Right renal cortex interstitium (tissue), 3 donors: ENCODE data around the gene CECR2. TPM values are rescaled to one million over a fixed set of nuclear protein-coding genes. Genes with fewer than 3 reads are reported as not detected.
A peak's percentile ranks its signal among the peaks of the same experiment; 100 is the strongest.
"Not testable (repeated sequence)": the region's sequence is repeated elsewhere in the genome, so short reads cannot be mapped to it uniquely, and the experiment has no call there.

Source experiments
- DNase-seq, 3 donors: peaks; one replicate each; pipeline ENCODE4 v3.0.0-alpha.2; 2013; ENCODE audit warnings: low read depth in 3 of 3, low spot score in 2 of 3
- polyA plus RNA-seq, 3 donors: library from polyadenylated mRNA; unstranded; fragments of 120-200 nt; gene quantifications; one replicate each; pipeline ENCODE4 v1.2.1, GENCODE V29; 2013; ENCODE audit not compliant: insufficient read length in 3 of 3

CECR2 gene
- polyA plus RNA-seq, 3 donors, result 10.5 to 10.9 (median 10.5) TPM

GRCh38 chr22:17493419-17493981 lies 124.2 kb downstream of the CECR2 start:
- no peak for DNase-seq

- no peak for DNase-seq
Measured at GRCh38 chr22:17496841-17497240, 127.6 kb downstream of the CECR2 start.

GRCh38 chr22:17501679-17502285 lies 132.5 kb downstream of the CECR2 start:
- peak; percentile 45 to 63 (median 52) for DNase-seq

- no peak for DNase-seq
Measured at GRCh38 chr22:17508110-17508509, 138.8 kb downstream of the CECR2 start.

GRCh38 chr22:17512960-17513359 lies 143.7 kb downstream of the CECR2 start:
- DNase-seq, result no peak

GRCh38 chr22:17513612-17514011 lies 144.4 kb downstream of the CECR2 start:
- DNase-seq, result no peak

GRCh38 chr22:17514084-17514483 lies 144.8 kb downstream of the CECR2 start:
- no peak for DNase-seq

GRCh38 chr22:17518406-17518805 lies 149.1 kb downstream of the CECR2 start:
- DNase-seq, result no peak

GRCh38 chr22:17521971-17522370 lies 152.7 kb downstream of the CECR2 start:
- not testable (repeated sequence) for DNase-seq

- no peak for DNase-seq
Measured at GRCh38 chr22:17523925-17524324, 154.7 kb downstream of the CECR2 start.

GRCh38 chr22:17536269-17536668 lies 167.0 kb downstream of the CECR2 start:
- no peak for DNase-seq

GRCh38 chr22:17537155-17537554 lies 167.9 kb downstream of the CECR2 start:
- DNase-seq, result no peak

- DNase-seq, result no peak
Measured at GRCh38 chr22:17540481-17540880, 171.2 kb downstream of the CECR2 start.

- no peak for DNase-seq
Measured at GRCh38 chr22:17541476-17541875, 172.2 kb downstream of the CECR2 start.

- no peak for DNase-seq
Measured at GRCh38 chr22:17542452-17542851, 173.2 kb downstream of the CECR2 start.

GRCh38 chr22:17548010-17548755 lies 178.9 kb downstream of the CECR2 start:
- DNase-seq, result no peak

GRCh38 chr22:17548756-17549035 lies 179.4 kb downstream of the CECR2 start:
- no peak for DNase-seq

- DNase-seq, result no peak
Measured at GRCh38 chr22:17549183-17549582, 179.9 kb downstream of the CECR2 start.

GRCh38 chr22:17549655-17550054 lies 180.4 kb downstream of the CECR2 start:
- DNase-seq, result no peak

GRCh38 chr22:17552737-17553136 lies 183.5 kb downstream of the CECR2 start:
- DNase-seq, result no peak

GRCh38 chr22:17554814-17555213 lies 185.6 kb downstream of the CECR2 start:
- DNase-seq, result no peak

- no peak for DNase-seq
Measured at GRCh38 chr22:17559188-17559587, 189.9 kb downstream of the CECR2 start.
